ENCODE measurements around the gene SVOP. TPM values are rescaled to one million over a fixed set of nuclear protein-coding genes. Genes with fewer than 3 reads are reported as not detected.

SVOP gene
- total and polyA plus RNA-seq, 4 donors = 0.10 TPM; not detected in 3

DNA sequence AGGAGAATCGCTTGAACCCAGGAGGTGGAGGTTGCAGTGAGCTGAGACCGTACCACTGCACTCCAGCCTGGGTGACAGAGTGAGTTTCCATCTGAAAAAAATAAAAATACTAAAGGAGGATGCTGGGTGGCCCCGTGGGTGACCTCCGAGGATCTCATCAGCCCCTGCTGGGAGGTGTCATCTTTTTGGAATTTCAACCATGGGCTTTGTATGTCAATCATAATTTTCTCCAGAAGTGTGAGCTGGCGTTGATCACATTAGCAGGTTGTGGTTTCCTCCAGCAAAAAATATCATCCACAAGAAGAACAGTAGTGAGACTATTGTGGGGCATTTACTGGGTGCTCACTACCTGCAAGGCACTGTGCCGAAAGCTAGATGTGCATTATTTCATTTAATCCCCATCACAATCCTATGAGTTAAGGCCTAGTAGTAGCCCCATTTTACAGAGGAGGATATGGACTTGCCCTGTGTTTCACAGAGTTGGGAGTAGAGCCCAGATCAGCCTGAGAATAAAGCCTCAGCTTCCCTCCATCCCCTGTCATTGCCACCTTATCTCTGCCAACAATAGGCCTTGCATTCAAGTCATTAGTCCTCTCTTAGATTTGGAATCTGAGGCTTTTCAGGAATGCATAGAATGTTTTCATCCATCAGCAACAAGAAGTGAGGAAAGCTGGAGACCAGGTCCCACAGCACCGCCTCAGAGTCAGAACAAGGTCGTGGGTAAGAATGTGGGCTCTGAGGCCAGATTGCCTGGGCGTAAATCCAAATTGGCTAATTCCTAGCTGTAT, 39.8 kb downstream of the SVOP start:
- DNase-seq (ENCODE audit: low spot score) = no peak
- H3K36me3 ChIP-seq (ENCODE audit: control insufficient read depth in 4 of 4, insufficient read depth in 3 of 4, low read depth in 1 of 4, low read length in 3 of 4) = no peaks in the 10 kb centered on the region
- H3K9ac ChIP-seq (ENCODE audit: low read depth in 1 of 2, low read length in 2 of 2) = no peak overlapping the region
- TF ChIP-seq SP1 (IDR thresholded peaks at IDR 0.05) (no peak), GABPA (IDR thresholded peaks at IDR 0.05 in 1 of 2, conservative IDR thresholded peaks at IDR 0.05 in 1 of 2) (no peak), YY1 (IDR thresholded peaks at IDR 0.05) (no peak), JUND (IDR thresholded peaks at IDR 0.05) (no peak), EGR1 (IDR thresholded peaks at IDR 0.05; ENCODE audit: low read depth in 2 of 2) (no peak), TAF1 (conservative IDR thresholded peaks at IDR 0.05) (no peak), FOXA1 (IDR thresholded peaks at IDR 0.05) (no peak), RXRA (IDR thresholded peaks at IDR 0.05) (no peak), HNF4A (conservative IDR thresholded peaks at IDR 0.05) (no peak), RAD21 (IDR thresholded peaks at IDR 0.05) (no peak), FOXA2 (IDR thresholded peaks at IDR 0.05) (no peak), HNF4G (IDR thresholded peaks at IDR 0.05) (no peak), NR2F2 (IDR thresholded peaks at IDR 0.05) (no peak)
- TF ChIP-seq, protein P1, sequence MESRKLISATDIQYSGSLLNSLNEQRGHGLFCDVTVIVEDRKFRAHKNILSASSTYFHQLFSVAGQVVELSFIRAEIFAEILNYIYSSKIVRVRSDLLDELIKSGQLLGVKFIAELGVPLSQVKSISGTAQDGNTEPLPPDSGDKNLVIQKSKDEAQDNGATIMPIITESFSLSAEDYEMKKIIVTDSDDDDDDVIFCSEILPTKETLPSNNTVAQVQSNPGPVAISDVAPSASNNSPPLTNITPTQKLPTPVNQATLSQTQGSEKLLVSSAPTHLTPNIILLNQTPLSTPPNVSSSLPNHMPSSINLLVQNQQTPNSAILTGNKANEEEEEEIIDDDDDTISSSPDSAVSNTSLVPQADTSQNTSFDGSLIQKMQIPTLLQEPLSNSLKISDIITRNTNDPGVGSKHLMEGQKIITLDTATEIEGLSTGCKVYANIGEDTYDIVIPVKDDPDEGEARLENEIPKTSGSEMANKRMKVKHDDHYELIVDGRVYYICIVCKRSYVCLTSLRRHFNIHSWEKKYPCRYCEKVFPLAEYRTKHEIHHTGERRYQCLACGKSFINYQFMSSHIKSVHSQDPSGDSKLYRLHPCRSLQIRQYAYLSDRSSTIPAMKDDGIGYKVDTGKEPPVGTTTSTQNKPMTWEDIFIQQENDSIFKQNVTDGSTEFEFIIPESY (IDR thresholded peaks at IDR 0.05) = no peak
- TF ChIP-seq, protein P2, sequence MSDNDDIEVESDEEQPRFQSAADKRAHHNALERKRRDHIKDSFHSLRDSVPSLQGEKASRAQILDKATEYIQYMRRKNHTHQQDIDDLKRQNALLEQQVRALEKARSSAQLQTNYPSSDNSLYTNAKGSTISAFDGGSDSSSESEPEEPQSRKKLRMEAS (IDR thresholded peaks at IDR 0.05) = no peak
- TF ChIP-seq, protein P3, sequence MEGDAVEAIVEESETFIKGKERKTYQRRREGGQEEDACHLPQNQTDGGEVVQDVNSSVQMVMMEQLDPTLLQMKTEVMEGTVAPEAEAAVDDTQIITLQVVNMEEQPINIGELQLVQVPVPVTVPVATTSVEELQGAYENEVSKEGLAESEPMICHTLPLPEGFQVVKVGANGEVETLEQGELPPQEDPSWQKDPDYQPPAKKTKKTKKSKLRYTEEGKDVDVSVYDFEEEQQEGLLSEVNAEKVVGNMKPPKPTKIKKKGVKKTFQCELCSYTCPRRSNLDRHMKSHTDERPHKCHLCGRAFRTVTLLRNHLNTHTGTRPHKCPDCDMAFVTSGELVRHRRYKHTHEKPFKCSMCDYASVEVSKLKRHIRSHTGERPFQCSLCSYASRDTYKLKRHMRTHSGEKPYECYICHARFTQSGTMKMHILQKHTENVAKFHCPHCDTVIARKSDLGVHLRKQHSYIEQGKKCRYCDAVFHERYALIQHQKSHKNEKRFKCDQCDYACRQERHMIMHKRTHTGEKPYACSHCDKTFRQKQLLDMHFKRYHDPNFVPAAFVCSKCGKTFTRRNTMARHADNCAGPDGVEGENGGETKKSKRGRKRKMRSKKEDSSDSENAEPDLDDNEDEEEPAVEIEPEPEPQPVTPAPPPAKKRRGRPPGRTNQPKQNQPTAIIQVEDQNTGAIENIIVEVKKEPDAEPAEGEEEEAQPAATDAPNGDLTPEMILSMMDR (IDR thresholded peaks at IDR 0.05; ENCODE audit: low read depth, low read length, missing input control) = no peak
- TF ChIP-seq, protein P4, sequence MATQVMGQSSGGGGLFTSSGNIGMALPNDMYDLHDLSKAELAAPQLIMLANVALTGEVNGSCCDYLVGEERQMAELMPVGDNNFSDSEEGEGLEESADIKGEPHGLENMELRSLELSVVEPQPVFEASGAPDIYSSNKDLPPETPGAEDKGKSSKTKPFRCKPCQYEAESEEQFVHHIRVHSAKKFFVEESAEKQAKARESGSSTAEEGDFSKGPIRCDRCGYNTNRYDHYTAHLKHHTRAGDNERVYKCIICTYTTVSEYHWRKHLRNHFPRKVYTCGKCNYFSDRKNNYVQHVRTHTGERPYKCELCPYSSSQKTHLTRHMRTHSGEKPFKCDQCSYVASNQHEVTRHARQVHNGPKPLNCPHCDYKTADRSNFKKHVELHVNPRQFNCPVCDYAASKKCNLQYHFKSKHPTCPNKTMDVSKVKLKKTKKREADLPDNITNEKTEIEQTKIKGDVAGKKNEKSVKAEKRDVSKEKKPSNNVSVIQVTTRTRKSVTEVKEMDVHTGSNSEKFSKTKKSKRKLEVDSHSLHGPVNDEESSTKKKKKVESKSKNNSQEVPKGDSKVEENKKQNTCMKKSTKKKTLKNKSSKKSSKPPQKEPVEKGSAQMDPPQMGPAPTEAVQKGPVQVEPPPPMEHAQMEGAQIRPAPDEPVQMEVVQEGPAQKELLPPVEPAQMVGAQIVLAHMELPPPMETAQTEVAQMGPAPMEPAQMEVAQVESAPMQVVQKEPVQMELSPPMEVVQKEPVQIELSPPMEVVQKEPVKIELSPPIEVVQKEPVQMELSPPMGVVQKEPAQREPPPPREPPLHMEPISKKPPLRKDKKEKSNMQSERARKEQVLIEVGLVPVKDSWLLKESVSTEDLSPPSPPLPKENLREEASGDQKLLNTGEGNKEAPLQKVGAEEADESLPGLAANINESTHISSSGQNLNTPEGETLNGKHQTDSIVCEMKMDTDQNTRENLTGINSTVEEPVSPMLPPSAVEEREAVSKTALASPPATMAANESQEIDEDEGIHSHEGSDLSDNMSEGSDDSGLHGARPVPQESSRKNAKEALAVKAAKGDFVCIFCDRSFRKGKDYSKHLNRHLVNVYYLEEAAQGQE (IDR thresholded peaks at IDR 0.05) = no peak
- TF ChIP-seq, protein P5, sequence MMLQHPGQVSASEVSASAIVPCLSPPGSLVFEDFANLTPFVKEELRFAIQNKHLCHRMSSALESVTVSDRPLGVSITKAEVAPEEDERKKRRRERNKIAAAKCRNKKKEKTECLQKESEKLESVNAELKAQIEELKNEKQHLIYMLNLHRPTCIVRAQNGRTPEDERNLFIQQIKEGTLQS (IDR thresholded peaks at IDR 0.05) = no peak
- no peaks in the 10 kb centered on the region for H3K9me3 ChIP-seq (ENCODE audit: control insufficient read depth in 4 of 4, low read length in 3 of 4)
- no peak overlapping the region for H3K4me3 ChIP-seq (ENCODE audit: low read depth in 1 of 3, low read length in 3 of 3)
- no peak overlapping the region for H3K27ac ChIP-seq (ENCODE audit: low read depth in 1 of 2, low read length in 2 of 2)
- 61% methylated on average over 9 of the region's 9 CpGs for WGBS
- H3K27me3 ChIP-seq (ENCODE audit: control insufficient read depth in 4 of 4, insufficient read depth in 4 of 4, low read length in 3 of 4) = no peaks in the 10 kb centered on the region
- no peaks in the 10 kb centered on the region for H3K4me1 ChIP-seq (ENCODE audit: control insufficient read depth in 4 of 4, insufficient read depth in 4 of 4, low read length in 3 of 4)
